NCI-H774 (cell line): ENCODE measurements around the gene RBP5.

Source experiments
- DNase-seq: peaks from one replicate; lab custom pipeline; 2025; lab: John Stamatoyannopoulos, UW

RBP5 gene

GRCh38 chr12:7128681-7129286, at the start of gene RBP5:
Gene RBP5, minus strand, starts transcription at chr12:7128889. Its CDS starts 114 bp downstream, at chr12:7128775.
- no peak for DNase-seq

DNA sequence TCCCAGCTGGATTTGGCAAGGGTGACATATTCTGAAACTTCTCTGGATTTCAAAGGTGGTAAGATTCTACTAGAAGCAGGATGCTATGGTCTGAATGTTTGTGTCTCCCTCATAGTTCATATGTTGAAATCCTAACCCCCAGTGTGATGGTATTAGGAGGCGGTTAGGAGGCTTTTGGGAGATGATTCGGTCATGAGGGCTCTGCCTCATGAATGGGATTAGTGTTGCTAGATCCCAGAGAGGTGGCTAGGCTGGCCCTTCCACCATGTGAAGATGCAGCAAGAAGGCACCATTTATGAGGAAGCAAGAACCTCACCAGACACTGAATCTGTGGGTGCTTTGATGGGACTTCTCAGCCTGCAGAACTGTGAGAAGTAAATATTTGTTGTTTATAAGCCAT, 49.8 kb upstream of the RBP5 start:
- no peak for DNase-seq

DNA sequence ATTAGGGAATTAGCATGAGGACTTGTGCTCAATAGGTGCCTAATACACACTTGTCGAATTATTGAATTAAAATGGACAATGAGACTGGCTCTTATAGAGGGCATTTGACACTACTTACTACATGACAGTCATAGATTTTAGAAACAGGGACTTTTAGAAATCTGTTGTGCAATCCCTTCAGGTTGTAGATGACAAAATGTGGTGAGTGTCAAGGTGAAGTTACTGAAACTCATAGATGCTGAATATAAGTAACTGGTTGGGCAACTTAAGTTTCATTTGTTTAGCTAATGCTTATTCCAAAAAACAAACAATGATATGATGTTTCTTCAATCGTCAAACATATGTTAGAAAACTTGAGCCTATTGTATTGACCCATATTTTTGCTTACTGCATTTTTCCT, 47.9 kb upstream of the RBP5 start:
- DNase-seq, result no peak

DNA sequence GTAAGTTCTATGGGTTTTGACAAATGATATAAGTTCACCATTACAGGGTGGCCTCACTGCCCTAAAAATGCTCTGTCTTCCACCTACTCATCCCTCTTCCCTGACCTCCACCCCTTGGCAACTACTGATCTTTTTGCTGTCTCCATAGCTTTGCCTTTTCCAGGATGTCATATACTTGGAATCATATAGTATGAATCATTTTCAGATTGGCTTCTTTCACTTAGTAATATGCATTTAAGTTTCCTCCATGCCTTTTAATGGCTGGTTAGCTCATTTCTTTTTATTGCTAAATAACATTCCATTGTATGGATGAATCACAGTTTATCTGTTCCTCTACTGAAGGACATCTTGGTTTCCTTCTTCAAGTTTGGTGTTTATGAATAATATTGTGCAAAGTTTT, 46.8 kb upstream of the RBP5 start:
- no peak for DNase-seq

DNA sequence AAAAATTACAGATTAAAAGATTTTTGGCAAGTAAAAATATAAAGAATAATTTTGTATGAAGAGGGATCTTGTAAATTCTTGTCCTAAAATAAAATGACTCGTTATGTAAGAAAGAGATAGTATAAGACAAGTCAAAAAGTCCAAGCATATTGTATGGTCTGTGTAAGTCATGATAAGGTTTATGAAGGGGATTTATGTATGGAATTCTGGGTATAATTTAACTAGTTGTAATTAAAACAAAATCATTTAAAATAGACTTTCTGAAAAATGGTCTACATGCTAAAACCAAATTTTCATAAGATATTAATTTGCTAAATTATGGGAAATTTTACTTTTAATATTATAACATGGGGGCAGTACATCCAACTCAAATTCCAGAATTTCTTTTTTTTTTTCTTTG, 43.2 kb upstream of the RBP5 start:
- no peak for DNase-seq

DNA sequence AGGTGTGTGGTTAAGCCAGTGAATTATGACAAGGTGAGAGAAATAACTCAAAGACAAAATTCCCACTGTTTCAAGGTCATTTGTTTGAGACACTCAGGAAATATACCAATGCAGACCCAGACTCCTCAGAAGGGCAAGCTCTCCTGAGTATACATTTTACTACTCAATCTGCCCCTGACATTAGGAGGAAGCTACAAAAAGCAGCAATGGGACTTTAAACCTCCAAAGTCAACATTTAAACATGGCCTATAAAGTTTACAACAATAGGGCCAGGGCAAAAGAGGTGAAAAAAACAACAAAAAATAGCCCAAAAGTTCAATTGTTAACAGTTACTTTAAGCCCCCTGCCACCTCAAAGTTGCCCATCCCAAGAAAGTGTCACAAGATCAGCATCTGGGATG, 41.3 kb upstream of the RBP5 start:
- no peak for DNase-seq

GRCh38 chr12:7162691-7163114, 34.0 kb upstream of the RBP5 start:
- DNase-seq, result peak; percentile 87

GRCh38 chr12:7161811-7162210, 33.1 kb upstream of the RBP5 start:
- no peak for DNase-seq

- no peak for DNase-seq
Measured at GRCh38 chr12:7161327-7161726, 32.6 kb upstream of the RBP5 start.

- no peak for DNase-seq
Measured at GRCh38 chr12:7160183-7160582, 31.5 kb upstream of the RBP5 start.

- no peak for DNase-seq
Measured at GRCh38 chr12:7158781-7159609, 30.3 kb upstream of the RBP5 start.

GRCh38 chr12:7157391-7157790, 28.7 kb upstream of the RBP5 start:
- no peak for DNase-seq

GRCh38 chr12:7156259-7157197, 27.8 kb upstream of the RBP5 start:
- no peak for DNase-seq

DNA sequence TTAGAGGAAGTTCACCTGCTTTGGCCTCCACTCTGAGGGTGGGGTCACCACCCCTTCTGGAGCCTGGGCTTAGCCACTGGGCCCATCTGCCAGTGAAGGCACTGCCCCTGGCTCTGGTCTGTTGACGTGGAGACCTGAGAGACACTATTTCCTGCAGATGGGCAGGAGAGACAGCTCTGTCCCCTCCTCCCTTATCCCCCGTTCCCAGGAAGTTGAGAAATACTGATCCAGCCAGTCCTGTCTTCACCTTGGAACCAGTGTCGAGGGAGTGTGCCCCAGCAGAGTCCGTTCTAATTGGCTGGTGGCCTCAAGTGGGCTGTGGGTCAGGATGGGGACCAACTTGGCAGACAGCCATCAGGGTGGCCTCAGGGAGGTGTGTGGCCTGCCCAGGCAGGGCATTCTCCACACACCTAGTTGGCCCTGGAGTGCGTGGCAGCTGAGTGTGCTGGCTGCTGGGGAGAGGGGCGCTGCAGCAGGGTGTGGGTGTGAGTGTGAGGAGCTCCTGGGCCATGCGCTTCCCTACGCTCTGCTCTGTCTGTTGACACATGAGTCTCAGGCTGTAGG, 26.9 kb upstream of the RBP5 start:
- DNase-seq, result no peak

- DNase-seq, result no peak
Measured at GRCh38 chr12:7154901-7155470, 26.3 kb upstream of the RBP5 start.

- DNase-seq, result no peak
Measured at GRCh38 chr12:7154042-7154441, 25.4 kb upstream of the RBP5 start.

GRCh38 chr12:7152818-7153217, 24.1 kb upstream of the RBP5 start:
- DNase-seq, result no peak

GRCh38 chr12:7151532-7151931, 22.8 kb upstream of the RBP5 start:
- DNase-seq, result no peak

DNA sequence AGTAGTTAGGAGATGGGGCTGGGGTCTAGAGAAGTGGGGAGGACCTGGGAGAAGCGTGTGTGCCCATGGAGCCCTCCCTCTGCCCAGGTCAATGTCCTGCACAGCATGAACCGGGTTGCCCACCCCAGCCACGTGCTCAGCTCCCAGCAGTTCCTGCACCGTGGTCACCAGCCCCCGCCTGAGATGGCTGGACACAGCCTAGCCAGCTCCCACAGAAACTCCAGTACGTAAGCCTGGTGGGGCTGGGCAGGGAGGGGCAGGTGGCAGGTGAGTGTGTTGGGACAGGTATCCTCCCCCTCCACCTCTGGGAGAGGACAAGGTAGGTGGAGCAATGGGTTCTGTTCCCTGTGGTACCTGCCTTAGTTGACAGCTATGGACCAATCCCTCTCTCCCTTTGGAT, 22.2 kb upstream of the RBP5 start:
- DNase-seq, result no peak

DNA sequence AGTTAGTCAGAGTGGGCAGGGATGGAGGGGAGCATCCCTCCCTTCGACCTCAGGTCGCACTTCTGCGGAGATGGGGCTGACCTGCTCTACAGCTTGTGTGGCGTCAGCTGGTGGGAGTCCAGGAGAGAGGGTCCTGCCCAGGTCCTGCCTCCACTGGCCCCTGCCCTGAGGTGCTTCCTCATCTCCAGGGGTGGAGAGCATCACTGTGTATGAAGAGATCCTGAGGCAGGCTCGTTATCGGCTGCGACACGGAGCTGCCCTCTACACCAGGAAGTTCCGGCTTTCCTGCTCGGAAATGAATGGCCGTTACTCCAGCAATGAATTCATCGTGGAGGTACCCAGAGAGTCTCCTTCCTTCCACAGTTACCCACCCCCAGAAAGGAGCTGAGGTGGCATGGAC, 21.7 kb upstream of the RBP5 start:
- DNase-seq, result no peak

GRCh38 chr12:7146906-7147305, 18.2 kb upstream of the RBP5 start:
- no peak for DNase-seq

GRCh38 chr12:7146228-7146627, 17.5 kb upstream of the RBP5 start:
- no peak for DNase-seq
